ENCODE measurements around the gene VLDLR.

VLDLR gene

GRCh38 chr9:2630158-2630557 is 8.6 kb downstream of the VLDLR start:
- Histone ChIP-seq H3K18ac (ENCODE audit: low read length) (no peak overlapping the region), H3K23ac (ENCODE audit: low read depth, low read length, poor library complexity) (no peak overlapping the region), H3K9me3 (replicated peaks in 1 of 2; ENCODE audit: control insufficient read depth in 2 of 2, insufficient read depth in 1 of 2, low read depth in 1 of 2, low read length in 2 of 2) (peaks cover 0 to 1% of the 10 kb centered on the region in 2 donors), H2AK5ac (ENCODE audit: low read depth, low read length) (no peak overlapping the region), H3K36me3 (replicated peaks in 1 of 2; ENCODE audit: control insufficient read depth in 2 of 2, insufficient read depth in 2 of 2, low read length in 2 of 2) (peaks cover 0 to under 1% of the 10 kb centered on the region in 2 donors), H2BK5ac (ENCODE audit: low read length) (no peak overlapping the region), H2BK120ac (ENCODE audit: low read depth, low read length) (no peak overlapping the region), H3K9ac (ENCODE audit: low read depth, low read length, poor library complexity) (no peak overlapping the region), H3K4me3 (ENCODE audit: low read length in 2 of 2) (no peak overlapping the region), H3K79me1 (ENCODE audit: low read depth, low read length) (no peaks in the 10 kb centered on the region), H4K91ac (ENCODE audit: low read depth, low read length, poor library complexity) (no peak overlapping the region), H3K27me3 (ENCODE audit: control insufficient read depth in 3 of 3, insufficient read depth in 3 of 3, low read depth in 1 of 3, low read length in 3 of 3) (no peaks in the 10 kb centered on the region), H3K4me2 (ENCODE audit: insufficient read depth, low read length, poor library complexity, severe bottlenecking) (no peak overlapping the region), H4K8ac (ENCODE audit: low read depth, low read length) (no peak overlapping the region), H3K27ac (replicated peaks; ENCODE audit: low read length) (no peak overlapping the region), H3K4me1 (ENCODE audit: control insufficient read depth in 2 of 2, insufficient read depth in 1 of 2, low read depth in 1 of 2, low read length in 2 of 2) (peaks cover 0 to 7% of the 10 kb centered on the region in 2 donors), H2AFZ (ENCODE audit: low read length) (no peak overlapping the region), H2BK15ac (ENCODE audit: low read length) (no peak overlapping the region), H3K4ac (ENCODE audit: low read length) (no peak overlapping the region), H3K14ac (ENCODE audit: low read length) (no peak overlapping the region), H2BK12ac (ENCODE audit: low read length) (no peak overlapping the region)
- no CpG with 5 or more reads among the region's 2 CpGs for WGBS, 2 donors (ENCODE audit: extremely low coverage in 2 of 2, insufficient read length in 2 of 2, insufficient replicate concordance in 1 of 2)
- DNase-seq (ENCODE audit: low spot score): no peak

GRCh38 chr9:2631263-2631662 is 9.7 kb downstream of the VLDLR start:
- Histone ChIP-seq H2AK5ac (ENCODE audit: low read depth, low read length) (no peak overlapping the region), H3K9me3 (replicated peaks in 1 of 2; ENCODE audit: control insufficient read depth in 2 of 2, insufficient read depth in 1 of 2, low read depth in 1 of 2, low read length in 2 of 2) (peaks cover 0 to 1% of the 10 kb centered on the region in 2 donors), H4K91ac (ENCODE audit: low read depth, low read length, poor library complexity) (no peak overlapping the region), H2BK120ac (ENCODE audit: low read depth, low read length) (no peak overlapping the region), H3K27me3 (ENCODE audit: control insufficient read depth in 3 of 3, insufficient read depth in 3 of 3, low read depth in 1 of 3, low read length in 3 of 3) (no peaks in the 10 kb centered on the region), H3K36me3 (replicated peaks in 1 of 2; ENCODE audit: control insufficient read depth in 2 of 2, insufficient read depth in 2 of 2, low read length in 2 of 2) (peaks cover 0 to 11% of the 10 kb centered on the region in 2 donors), H2BK15ac (ENCODE audit: low read length) (no peak overlapping the region), H2BK5ac (ENCODE audit: low read length) (no peak overlapping the region), H4K8ac (ENCODE audit: low read depth, low read length) (no peak overlapping the region), H3K27ac (replicated peaks; ENCODE audit: low read length) (no peak overlapping the region), H3K4me3 (ENCODE audit: low read length in 2 of 2) (no peak overlapping the region), H2AFZ (ENCODE audit: low read length) (no peak overlapping the region), H3K23ac (ENCODE audit: low read depth, low read length, poor library complexity) (no peak overlapping the region), H3K14ac (ENCODE audit: low read length) (no peak overlapping the region), H3K4me2 (ENCODE audit: insufficient read depth, low read length, poor library complexity, severe bottlenecking) (no peak overlapping the region), H3K18ac (ENCODE audit: low read length) (no peak overlapping the region), H2BK12ac (ENCODE audit: low read length) (no peak overlapping the region), H3K4me1 (ENCODE audit: control insufficient read depth in 2 of 2, insufficient read depth in 1 of 2, low read depth in 1 of 2, low read length in 2 of 2) (peaks cover 0 to 7% of the 10 kb centered on the region in 2 donors), H3K4ac (ENCODE audit: low read length) (no peak overlapping the region), H3K9ac (ENCODE audit: low read depth, low read length, poor library complexity) (no peak overlapping the region), H3K79me1 (ENCODE audit: low read depth, low read length) (no peaks in the 10 kb centered on the region)
- WGBS, 2 donors (ENCODE audit: extremely low coverage in 2 of 2, insufficient read length in 2 of 2, insufficient replicate concordance in 1 of 2): no CpG with 5 or more reads among the region's 1 CpG
- DNase-seq (ENCODE audit: low spot score): no peak

- Histone ChIP-seq H2AK5ac (ENCODE audit: low read depth, low read length) (no peak overlapping the region), H3K4me3 (ENCODE audit: low read length in 2 of 2) (no peak overlapping the region), H3K23ac (ENCODE audit: low read depth, low read length, poor library complexity) (no peak overlapping the region), H2BK120ac (ENCODE audit: low read depth, low read length) (no peak overlapping the region), H3K18ac (ENCODE audit: low read length) (no peak overlapping the region), H3K36me3 (replicated peaks in 1 of 2; ENCODE audit: control insufficient read depth in 2 of 2, insufficient read depth in 2 of 2, low read length in 2 of 2) (peaks cover 0 to 37% of the 10 kb centered on the region in 2 donors), H2AFZ (ENCODE audit: low read length) (no peak overlapping the region), H2BK12ac (ENCODE audit: low read length) (no peak overlapping the region), H3K4ac (ENCODE audit: low read length) (no peak overlapping the region), H3K27me3 (ENCODE audit: control insufficient read depth in 3 of 3, insufficient read depth in 3 of 3, low read depth in 1 of 3, low read length in 3 of 3) (no peaks in the 10 kb centered on the region), H3K4me1 (ENCODE audit: control insufficient read depth in 2 of 2, insufficient read depth in 1 of 2, low read depth in 1 of 2, low read length in 2 of 2) (peaks cover 0 to 7% of the 10 kb centered on the region in 2 donors), H3K9me3 (replicated peaks in 1 of 2; ENCODE audit: control insufficient read depth in 2 of 2, insufficient read depth in 1 of 2, low read depth in 1 of 2, low read length in 2 of 2) (peaks cover 0 to 1% of the 10 kb centered on the region in 2 donors), H4K8ac (ENCODE audit: low read depth, low read length) (no peak overlapping the region), H3K79me1 (ENCODE audit: low read depth, low read length) (no peaks in the 10 kb centered on the region), H4K91ac (ENCODE audit: low read depth, low read length, poor library complexity) (no peak overlapping the region), H3K27ac (replicated peaks; ENCODE audit: low read length) (no peak overlapping the region), H3K4me2 (ENCODE audit: insufficient read depth, low read length, poor library complexity, severe bottlenecking) (no peak overlapping the region), H3K9ac (ENCODE audit: low read depth, low read length, poor library complexity) (no peak overlapping the region), H2BK5ac (ENCODE audit: low read length) (no peak overlapping the region), H2BK15ac (ENCODE audit: low read length) (no peak overlapping the region), H3K14ac (ENCODE audit: low read length) (no peak overlapping the region)
- no CpG with 5 or more reads among the region's 8 CpGs for WGBS, 2 donors (ENCODE audit: extremely low coverage in 2 of 2, insufficient read length in 2 of 2, insufficient replicate concordance in 1 of 2)
- no peak for DNase-seq (ENCODE audit: low spot score)
Observed at GRCh38 chr9:2634153-2634552, 12.6 kb downstream of the VLDLR start.

GRCh38 chr9:2634818-2635217 is 13.2 kb downstream of the VLDLR start:
- Histone ChIP-seq H2AK5ac (ENCODE audit: low read depth, low read length) (no peak overlapping the region), H3K27ac (replicated peaks; ENCODE audit: low read length) (no peak overlapping the region), H3K4me2 (ENCODE audit: insufficient read depth, low read length, poor library complexity, severe bottlenecking) (no peak overlapping the region), H3K4me3 (ENCODE audit: low read length in 2 of 2) (no peak overlapping the region), H3K79me1 (ENCODE audit: low read depth, low read length) (no peaks in the 10 kb centered on the region), H3K36me3 (replicated peaks in 1 of 2; ENCODE audit: control insufficient read depth in 2 of 2, insufficient read depth in 2 of 2, low read length in 2 of 2) (peaks cover 0 to 43% of the 10 kb centered on the region in 2 donors), H3K27me3 (ENCODE audit: control insufficient read depth in 3 of 3, insufficient read depth in 3 of 3, low read depth in 1 of 3, low read length in 3 of 3) (no peaks in the 10 kb centered on the region), H3K23ac (ENCODE audit: low read depth, low read length, poor library complexity) (no peak overlapping the region), H2BK5ac (ENCODE audit: low read length) (no peak overlapping the region), H4K8ac (ENCODE audit: low read depth, low read length) (no peak overlapping the region), H3K4me1 (ENCODE audit: control insufficient read depth in 2 of 2, insufficient read depth in 1 of 2, low read depth in 1 of 2, low read length in 2 of 2) (peaks cover 0 to 7% of the 10 kb centered on the region in 2 donors), H2BK15ac (ENCODE audit: low read length) (no peak overlapping the region), H3K9me3 (replicated peaks in 1 of 2; ENCODE audit: control insufficient read depth in 2 of 2, insufficient read depth in 1 of 2, low read depth in 1 of 2, low read length in 2 of 2) (peaks cover 0 to 1% of the 10 kb centered on the region in 2 donors), H4K91ac (ENCODE audit: low read depth, low read length, poor library complexity) (no peak overlapping the region), H2BK12ac (ENCODE audit: low read length) (no peak overlapping the region), H2BK120ac (ENCODE audit: low read depth, low read length) (no peak overlapping the region), H2AFZ (ENCODE audit: low read length) (no peak overlapping the region), H3K18ac (ENCODE audit: low read length) (no peak overlapping the region), H3K4ac (ENCODE audit: low read length) (no peak overlapping the region), H3K14ac (ENCODE audit: low read length) (no peak overlapping the region), H3K9ac (ENCODE audit: low read depth, low read length, poor library complexity) (no peak overlapping the region)
- no CpG with 5 or more reads among the region's 3 CpGs for WGBS, 2 donors (ENCODE audit: extremely low coverage in 2 of 2, insufficient read length in 2 of 2, insufficient replicate concordance in 1 of 2)
- no peak for DNase-seq (ENCODE audit: low spot score)

Data from neuronal stem cell (in vitro differentiated cells).